ENCODE results near the gene SCYGR1.

- TF ChIP-seq POLR2A (IDR thresholded peaks at IDR 0.05) (no peak), CTCF (IDR thresholded peaks at IDR 0.05) (no peak)
These were observed 825 bp upstream of the SCYGR1 start for GRCh38 chr2:227388537-227389011.

Data from body of pancreas (tissue), 4 donors.